ENCODE measurements around the gene TMPRSS4. TPM values are rescaled to one million over a fixed set of nuclear protein-coding genes. Genes with fewer than 3 reads are reported as not detected.

TMPRSS4 gene
- total and polyA plus RNA-seq, 2 donors (not counting 1 experiment from before 2014, with no cell fraction given) = not detected

- Histone ChIP-seq H2AFZ (ENCODE audit: insufficient read depth, low read depth, low read length, poor library complexity, severe bottlenecking) (no peak overlapping the region), H3K9me3 (ENCODE audit: control extremely low read depth in 1 of 3, control insufficient read depth in 2 of 3, insufficient read depth in 1 of 3, low read length in 2 of 3) (no peaks in the 10 kb centered on the region), H3K27ac (ENCODE audit: low read length in 2 of 2) (no peak overlapping the region), H3K36me3 (replicated peaks in 1 of 2; ENCODE audit: control extremely low read depth in 1 of 2, control insufficient read depth in 1 of 2, extremely low read depth in 1 of 2, insufficient read depth in 2 of 2, low read length in 1 of 2) (no peaks in the 10 kb centered on the region), H3K4me3 (ENCODE audit: control extremely low read depth in 1 of 5, extremely low read depth in 1 of 5, insufficient read depth in 1 of 5, low read depth in 2 of 5, low read length in 4 of 5) (no peak overlapping the region), H3K79me2 (ENCODE audit: control insufficient read depth, insufficient read depth, low read length) (no peaks in the 10 kb centered on the region), H4K20me1 (ENCODE audit: control insufficient read depth, insufficient read depth, low read length, poor library complexity, severe bottlenecking) (no peaks in the 10 kb centered on the region), H3K27me3 (replicated peaks in 1 of 4; ENCODE audit: control extremely low read depth in 1 of 4, control insufficient read depth in 3 of 4, insufficient read depth in 4 of 4, low read length in 3 of 4) (peaks cover 0 to 86% (median 29%) of the 10 kb centered on the region in 4 experiments), H3K4me1 (ENCODE audit: control insufficient read depth in 2 of 2, insufficient read depth in 2 of 2, low read length in 2 of 2) (peaks cover 11 to 18% of the 10 kb centered on the region in 2 donors), H3K4me2 (replicated peaks; ENCODE audit: low read depth, low read length, poor library complexity, severe bottlenecking) (no peak overlapping the region), H3K9ac (ENCODE audit: low read length) (no peak overlapping the region)
- Mint-ChIP-seq H3K4me3 (no peak overlapping the region), H3K27ac (no peak overlapping the region), H3K4me1 (peaks cover 14% of the 10 kb centered on the region), H3K27me3 (peaks cover 61% of the 10 kb centered on the region), H3K9me3 (ENCODE audit: insufficient read depth) (no peaks in the 10 kb centered on the region)
- ChIA-PET CTCF (interaction anchor here (8.7 kb wide), 1 partner anchor 23 kb away, joined by 96 read pairs; no protein-coding TSS in a partner anchor), POLR2A (no interaction called here)
- ATAC-seq (ENCODE audit: low read depth) (no peak), DNase-seq (no peak)
- TF ChIP-seq CTCF (IDR thresholded peaks at IDR 0.05) (no peak), EZH2 (IDR thresholded peaks at IDR 0.05; ENCODE audit: borderline replicate concordance, insufficient read depth, low read depth, low read length, poor library complexity, severe bottlenecking) (no peak)
- intact Hi-C loops (cut with micrococcal nuclease) = no loop called here
- 100% methylated on average over 1 of the region's 2 CpGs for WGBS (ENCODE audit: insufficient coverage)
Measured at GRCh38 chr11:118148856-118149255, 72.0 kb downstream of the TMPRSS4 start.

- Histone ChIP-seq H3K4me2 (replicated peaks; ENCODE audit: low read depth, low read length, poor library complexity, severe bottlenecking) (no peak overlapping the region), H3K36me3 (replicated peaks in 1 of 2; ENCODE audit: control extremely low read depth in 1 of 2, control insufficient read depth in 1 of 2, extremely low read depth in 1 of 2, insufficient read depth in 2 of 2, low read length in 1 of 2) (no peaks in the 10 kb centered on the region), H3K27me3 (replicated peaks in 1 of 4; ENCODE audit: control extremely low read depth in 1 of 4, control insufficient read depth in 3 of 4, insufficient read depth in 4 of 4, low read length in 3 of 4) (peaks cover 0 to 86% (median 30%) of the 10 kb centered on the region in 4 experiments), H3K27ac (ENCODE audit: low read length in 2 of 2) (no peak overlapping the region), H4K20me1 (ENCODE audit: control insufficient read depth, insufficient read depth, low read length, poor library complexity, severe bottlenecking) (no peaks in the 10 kb centered on the region), H3K9me3 (ENCODE audit: control extremely low read depth in 1 of 3, control insufficient read depth in 2 of 3, insufficient read depth in 1 of 3, low read length in 2 of 3) (no peaks in the 10 kb centered on the region), H3K79me2 (ENCODE audit: control insufficient read depth, insufficient read depth, low read length) (no peaks in the 10 kb centered on the region), H3K9ac (ENCODE audit: low read length) (no peak overlapping the region), H3K4me3 (ENCODE audit: control extremely low read depth in 1 of 5, extremely low read depth in 1 of 5, insufficient read depth in 1 of 5, low read depth in 2 of 5, low read length in 4 of 5) (no peak overlapping the region), H2AFZ (ENCODE audit: insufficient read depth, low read depth, low read length, poor library complexity, severe bottlenecking) (no peak overlapping the region), H3K4me1 (ENCODE audit: control insufficient read depth in 2 of 2, insufficient read depth in 2 of 2, low read length in 2 of 2) (peaks cover 11 to 18% of the 10 kb centered on the region in 2 donors)
- H3K4me3 Mint-ChIP-seq = no peak overlapping the region
- POLR2A ChIA-PET = no interaction called here
- H3K9me3 Mint-ChIP-seq (ENCODE audit: insufficient read depth) = no peaks in the 10 kb centered on the region
- 71% methylated on average over 1 of the region's 1 CpG for WGBS (ENCODE audit: insufficient coverage)
- H3K27me3 Mint-ChIP-seq = peaks cover 61% of the 10 kb centered on the region
- ATAC-seq (ENCODE audit: low read depth) (no peak), DNase-seq (no peak)
- CTCF ChIA-PET = interaction anchor here (8.7 kb wide), 1 partner anchor 22 kb away, joined by 96 read pairs; no protein-coding TSS in a partner anchor
- H3K4me1 Mint-ChIP-seq = peaks cover 16% of the 10 kb centered on the region
- TF ChIP-seq CTCF (IDR thresholded peaks at IDR 0.05) (no peak), EZH2 (IDR thresholded peaks at IDR 0.05; ENCODE audit: borderline replicate concordance, insufficient read depth, low read depth, low read length, poor library complexity, severe bottlenecking) (no peak)
- intact Hi-C loops (cut with micrococcal nuclease) = no loop called here
- no peak overlapping the region for H3K27ac Mint-ChIP-seq
Measured at GRCh38 chr11:118149493-118149892, 72.6 kb downstream of the TMPRSS4 start.

Measured in B cell (primary cell).